ENCODE data around the gene HJV.
"Not testable (repeated sequence)": the region's sequence is repeated elsewhere in the genome, so short reads cannot be mapped to it uniquely, and the experiment has no call there.

The HJV gene, protein sequence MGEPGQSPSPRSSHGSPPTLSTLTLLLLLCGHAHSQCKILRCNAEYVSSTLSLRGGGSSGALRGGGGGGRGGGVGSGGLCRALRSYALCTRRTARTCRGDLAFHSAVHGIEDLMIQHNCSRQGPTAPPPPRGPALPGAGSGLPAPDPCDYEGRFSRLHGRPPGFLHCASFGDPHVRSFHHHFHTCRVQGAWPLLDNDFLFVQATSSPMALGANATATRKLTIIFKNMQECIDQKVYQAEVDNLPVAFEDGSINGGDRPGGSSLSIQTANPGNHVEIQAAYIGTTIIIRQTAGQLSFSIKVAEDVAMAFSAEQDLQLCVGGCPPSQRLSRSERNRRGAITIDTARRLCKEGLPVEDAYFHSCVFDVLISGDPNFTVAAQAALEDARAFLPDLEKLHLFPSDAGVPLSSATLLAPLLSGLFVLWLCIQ

GRCh38 chr1:146021622-146022402 is at the start of gene HJV:
HJV (minus strand) TSS chr1:146021735; CDS start chr1:146020231, 1,504 bp downstream.
- peak; percentile 43 for DNase-seq

- not testable (repeated sequence) for DNase-seq
These were observed 37.6 kb upstream of the HJV start for GRCh38 chr1:146059148-146059547.

DNA sequence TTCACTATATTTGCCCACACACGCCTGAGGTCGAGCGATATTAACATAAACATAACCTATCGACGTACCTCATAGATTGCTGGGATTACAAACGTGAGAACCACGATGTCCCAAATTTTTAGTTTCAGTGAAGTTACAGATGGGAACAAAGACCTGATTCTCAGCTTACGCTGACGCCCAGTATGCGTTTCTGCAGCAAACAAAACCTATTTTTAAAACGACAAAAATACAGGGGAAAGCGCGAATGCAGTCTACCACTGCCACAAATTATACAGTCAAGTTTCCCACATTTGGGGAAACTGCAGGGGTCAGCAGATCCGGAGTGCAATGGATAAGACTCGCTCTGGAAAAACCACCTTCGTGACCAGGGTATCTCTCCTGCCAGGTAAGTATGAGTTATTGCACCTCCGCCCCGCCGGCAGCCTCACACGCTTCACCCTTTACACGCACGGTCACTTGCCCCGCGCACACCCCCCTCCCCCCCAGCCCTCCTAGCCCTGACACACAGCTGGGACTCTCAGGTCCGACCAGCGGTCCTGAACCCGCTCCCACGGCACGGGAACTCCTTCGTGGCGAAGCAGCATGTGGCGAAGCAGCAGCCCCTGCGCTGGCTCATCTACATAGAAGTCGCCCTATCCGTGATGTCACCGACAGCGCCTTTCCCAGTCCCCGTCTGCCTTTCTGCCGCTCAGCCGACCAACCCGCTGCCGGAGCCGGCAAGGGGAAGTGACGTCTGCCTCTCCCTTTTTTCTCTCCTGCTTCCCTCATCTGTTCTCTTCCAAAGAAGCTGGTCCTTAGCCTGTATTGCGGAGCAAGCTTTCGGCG is 30.5 kb upstream of the HJV start:
- peak; percentile 91 for DNase-seq

DNA sequence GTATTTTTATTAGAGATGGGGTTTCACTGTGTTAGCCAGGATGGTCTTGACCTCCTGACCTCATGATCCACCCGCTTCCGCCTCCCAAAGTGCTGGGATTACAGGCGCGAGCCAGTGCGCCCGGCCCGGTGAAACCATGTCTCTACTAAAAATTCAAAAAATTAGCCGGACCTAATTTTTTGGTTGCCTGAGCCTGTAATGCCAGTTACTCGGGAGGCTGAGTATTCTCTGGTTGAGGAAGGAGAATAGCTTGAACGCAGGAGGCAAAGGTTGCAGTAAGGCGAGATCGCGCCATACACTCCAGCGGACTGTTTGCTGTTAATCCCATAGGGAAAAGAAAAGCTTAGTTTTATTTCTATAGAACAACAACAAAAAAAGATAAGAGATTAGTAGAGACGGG is 29.9 kb upstream of the HJV start:
- no peak for DNase-seq

- not testable (repeated sequence) for DNase-seq
These were observed 29.1 kb upstream of the HJV start for GRCh38 chr1:146050652-146050963.

- DNase-seq, result not testable (repeated sequence)
These were observed 28.5 kb upstream of the HJV start for GRCh38 chr1:146049866-146050651.

DNA sequence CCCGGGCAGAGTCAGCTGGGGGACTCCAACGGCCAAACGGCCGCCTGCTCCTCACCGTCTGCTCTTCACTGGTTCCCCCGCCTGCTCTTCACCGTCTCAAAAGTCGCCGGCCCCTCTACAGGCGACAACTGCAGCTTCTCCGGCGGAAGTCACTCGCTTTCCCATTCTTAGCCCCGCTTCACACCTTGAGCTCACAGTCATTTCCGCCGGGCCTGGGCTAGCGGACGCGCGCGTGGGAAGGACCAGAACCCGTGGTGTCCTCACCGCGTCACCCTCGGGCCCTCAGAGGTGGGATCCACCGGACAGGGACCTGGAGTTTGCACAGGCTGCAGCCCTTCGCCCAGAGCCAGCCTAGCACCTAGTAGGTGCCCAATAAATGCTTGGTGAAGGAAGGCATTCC is 27.9 kb upstream of the HJV start:
- no peak for DNase-seq

DNA sequence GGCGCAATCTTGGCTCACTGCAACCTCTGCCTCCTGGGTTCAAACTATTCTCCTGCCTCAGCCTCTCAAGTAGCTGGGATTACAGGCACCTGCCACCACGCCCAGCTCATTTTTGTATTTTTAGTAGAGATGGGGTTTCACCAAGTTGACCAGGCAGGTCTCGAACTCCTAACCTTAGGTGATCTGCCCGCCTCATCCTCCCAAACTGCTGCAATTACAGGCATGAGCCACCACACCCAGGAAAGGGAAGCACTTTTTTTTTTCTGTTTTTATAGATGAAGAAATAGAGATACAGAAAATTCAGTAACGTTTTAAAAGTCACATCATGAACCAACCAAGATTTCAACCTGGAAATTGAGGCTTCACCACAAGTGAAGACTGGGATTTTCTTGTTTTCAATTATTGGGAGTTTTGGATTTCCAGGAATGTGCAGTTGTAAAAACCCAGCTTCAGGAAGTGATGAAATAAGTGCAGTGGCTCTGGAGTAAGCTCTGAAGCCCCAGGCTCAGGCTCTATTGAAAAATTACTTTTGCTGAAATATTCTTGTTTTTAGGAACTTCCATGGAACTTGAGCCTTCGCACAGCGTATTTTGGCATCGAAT is 27.1 kb upstream of the HJV start:
- DNase-seq, result not testable (repeated sequence)

DNA sequence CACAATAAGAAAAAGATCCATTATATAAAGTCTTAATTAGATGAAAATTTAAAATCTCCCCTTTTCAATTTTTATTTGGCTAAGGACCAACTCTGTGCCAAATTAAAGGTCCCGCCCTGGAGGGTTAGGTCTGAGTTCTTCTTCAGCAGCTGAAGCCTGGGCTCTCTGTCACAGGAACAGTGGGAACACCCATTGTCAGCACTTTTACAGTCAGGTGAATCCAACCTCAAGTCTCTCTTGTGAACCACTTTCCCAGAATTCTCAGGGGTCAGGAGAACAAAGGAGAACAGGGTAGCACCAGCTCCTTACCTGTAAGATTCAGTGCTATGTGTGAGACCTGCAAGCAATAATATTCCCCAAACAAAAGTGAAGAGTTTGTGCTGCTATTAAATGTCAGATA is 25.1 kb upstream of the HJV start:
- DNase-seq, result no peak

DNA sequence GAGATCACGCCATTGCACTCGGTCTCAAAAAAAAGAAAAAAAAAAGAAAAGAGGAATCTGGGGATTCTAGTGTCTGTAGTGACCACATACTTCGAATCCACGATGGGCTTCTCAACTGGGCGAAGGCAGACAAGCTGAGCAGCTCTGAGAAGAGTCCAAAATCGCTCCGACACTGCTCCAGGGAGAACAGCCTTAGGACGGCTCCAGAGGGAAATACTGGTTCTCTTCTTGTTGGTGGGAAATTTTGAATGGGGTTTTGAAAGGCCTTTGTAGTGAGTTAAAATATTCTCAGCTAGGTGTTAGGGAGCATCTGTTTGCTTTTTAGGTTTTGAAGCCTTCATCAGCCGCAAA is 18.3 kb upstream of the HJV start:
- DNase-seq, result no peak

GRCh38 chr1:146036965-146037646 is 15.6 kb upstream of the HJV start:
- DNase-seq, result peak; percentile 92

DNA sequence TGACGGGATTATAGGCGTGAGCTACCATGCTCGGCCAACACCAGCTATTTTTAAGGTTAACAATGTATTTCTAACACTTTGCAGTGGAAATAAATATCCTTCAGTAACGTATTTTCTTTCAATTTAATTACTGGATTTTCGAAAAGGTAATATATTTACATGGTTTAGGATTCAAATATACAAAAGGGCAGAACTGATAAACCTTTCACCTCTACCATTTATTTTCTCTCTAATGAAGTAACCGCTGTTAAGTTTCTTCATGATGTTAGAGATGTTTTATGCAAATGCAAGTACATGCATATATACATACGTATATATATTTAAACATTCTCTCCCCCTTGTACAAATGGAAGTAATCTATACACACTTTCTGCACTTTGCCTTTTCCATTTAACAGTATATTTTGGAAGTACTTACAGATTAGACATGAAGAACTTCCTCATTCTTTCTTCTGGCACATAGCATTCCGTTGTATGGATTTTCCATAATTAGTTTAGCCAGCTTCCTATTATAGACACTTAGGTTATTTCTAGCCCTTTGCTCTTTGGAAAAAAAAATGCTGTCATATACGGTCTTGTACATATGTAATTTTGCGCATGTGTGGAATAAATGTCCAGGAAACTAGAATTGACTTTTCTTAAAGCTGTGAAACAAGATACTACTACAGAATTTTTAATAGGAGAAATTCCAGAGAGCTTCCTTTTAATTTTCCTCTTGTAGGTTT is 14.9 kb upstream of the HJV start:
- no peak for DNase-seq

- DNase-seq, result no peak
These were observed 13.5 kb upstream of the HJV start for GRCh38 chr1:146035048-146035423.

- DNase-seq, result no peak
These were observed 11.2 kb upstream of the HJV start for GRCh38 chr1:146032631-146033219.

DNA sequence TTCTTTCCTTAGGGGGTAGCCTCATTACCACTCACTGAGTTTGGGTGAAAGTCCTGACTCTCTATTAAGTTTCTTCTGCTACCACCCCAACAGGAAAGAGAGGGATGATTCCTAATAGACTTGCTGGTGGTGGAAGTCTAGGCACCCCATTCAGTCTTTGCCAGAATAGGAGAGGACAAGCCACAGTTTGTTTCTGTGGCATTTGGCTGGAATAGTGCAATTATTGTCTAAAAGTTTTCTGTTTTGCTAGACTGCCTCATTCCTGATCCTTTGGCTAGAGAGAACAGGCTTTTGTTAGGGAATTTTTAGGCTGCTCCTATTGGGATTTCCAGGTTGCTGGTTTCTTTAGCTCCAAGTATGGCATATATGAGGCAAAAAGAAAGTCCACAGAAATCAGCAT is 9.9 kb upstream of the HJV start:
- DNase-seq, result no peak

DNA sequence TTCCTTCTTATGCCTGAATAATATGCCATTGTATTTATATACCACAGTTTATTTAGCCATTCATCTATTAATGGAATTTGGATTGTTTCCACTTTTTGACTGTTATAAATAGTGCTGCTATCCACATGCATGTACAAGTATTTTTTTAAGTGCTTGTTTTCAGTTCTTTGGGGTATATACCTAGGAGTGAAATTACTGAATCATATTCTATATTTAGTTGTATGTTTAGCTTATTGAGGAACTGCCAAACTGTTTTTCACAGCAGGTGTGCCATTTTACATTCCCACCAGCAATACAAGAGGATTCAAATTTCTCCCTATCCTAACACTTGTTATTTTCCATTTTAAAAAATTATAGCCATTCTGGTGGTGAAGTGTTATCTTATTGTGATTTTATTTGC is 7.6 kb upstream of the HJV start:
- DNase-seq, result no peak

GRCh38 chr1:146026650-146027049 is 5.1 kb upstream of the HJV start:
- DNase-seq, result not testable (repeated sequence)

DNA sequence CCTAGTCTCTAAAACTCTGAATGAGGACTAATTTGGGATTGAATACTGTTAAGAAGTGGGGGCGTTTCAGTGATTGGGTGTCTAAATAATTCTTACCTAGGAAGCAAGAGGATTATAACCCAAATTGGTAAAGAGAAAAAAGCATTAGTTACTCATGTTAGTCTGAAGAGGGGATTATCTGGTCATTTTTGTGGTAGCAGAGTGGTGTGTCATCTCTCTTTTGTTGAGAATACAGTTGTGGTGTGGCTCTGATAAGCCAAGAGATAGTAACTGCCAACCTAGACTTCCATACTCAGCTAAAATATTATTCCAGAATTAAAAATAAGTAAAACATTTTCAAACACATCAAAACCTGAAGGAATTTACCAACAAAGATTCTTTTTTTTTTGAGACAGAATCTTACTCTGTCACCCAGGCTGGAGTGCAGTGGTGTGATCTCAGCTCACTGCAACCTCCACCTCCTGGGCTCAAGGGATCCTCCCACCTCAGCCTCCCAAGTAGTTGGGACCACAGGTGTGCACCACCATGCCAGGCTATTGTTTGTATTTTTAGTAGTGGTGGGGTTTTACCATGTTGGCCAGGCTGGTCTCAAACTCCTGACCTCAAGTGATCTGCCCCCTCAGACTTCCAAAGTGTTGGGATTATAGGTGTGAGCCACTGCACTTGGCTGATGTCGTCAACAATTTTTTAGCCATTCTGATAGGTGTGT is 4.4 kb upstream of the HJV start:
- DNase-seq, result not testable (repeated sequence)

DNA sequence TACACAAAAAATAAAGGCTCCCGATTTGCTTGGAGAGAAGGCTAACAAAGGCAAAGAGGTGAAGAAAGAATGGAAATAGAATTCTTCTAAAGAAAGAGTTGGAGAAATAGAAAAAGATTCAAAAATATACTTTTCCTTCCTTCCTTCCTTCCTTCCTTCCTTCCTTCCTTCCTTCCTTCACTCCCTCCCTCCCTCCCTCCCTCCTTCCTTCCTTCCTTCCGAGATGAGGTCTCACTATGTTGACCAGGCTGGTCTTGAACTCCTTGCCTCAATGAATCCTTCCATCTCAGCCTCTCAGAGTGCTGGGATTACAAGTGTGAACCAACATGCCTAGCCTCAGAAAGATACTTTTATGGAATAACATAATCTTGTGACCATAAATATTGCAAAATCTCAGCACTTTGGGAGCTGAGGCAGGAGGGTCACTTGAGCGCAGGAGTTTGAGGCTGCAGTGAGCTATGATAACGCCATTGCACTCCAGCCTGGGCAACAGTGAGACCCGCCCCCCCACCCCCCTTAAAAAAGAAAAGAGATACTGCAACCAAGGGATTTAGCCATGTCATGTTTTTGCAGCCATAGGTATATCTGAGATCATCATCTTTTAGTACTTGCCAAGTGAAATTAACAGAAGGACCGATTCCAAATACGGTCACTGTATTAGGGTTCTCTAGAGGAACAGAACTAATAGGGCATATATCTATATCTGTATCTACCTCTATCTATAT is 1.0 kb upstream of the HJV start:
- no peak for DNase-seq
